HEK293 (cell line): ENCODE measurements around the gene MEX3C.

Experiments used
- BCL11B ChIP-seq: fragments of 450-650 bp; formaldehyde crosslinking; IDR thresholded peaks from 2 replicates; pipeline ENCODE4 v1.5.1; 2016; ENCODE audit warnings: low read depth, missing biosample characterization, missing genetic modification characterization
- TRIM28 ChIP-seq: IDR thresholded peaks from 2 replicates; pipeline ENCODE4 v1.6.1; 2011; ENCODE audit warnings: low read length, control low read depth, borderline replicate concordance
- YY1 ChIP-seq: fragments of 450-650 bp; formaldehyde crosslinking; IDR thresholded peaks from 2 replicates; pipeline ENCODE4 v1.5.1; 2018; ENCODE audit warnings: missing biosample characterization, missing genetic modification characterization
- ZNF670 ChIP-seq: fragments of 450-650 bp; formaldehyde crosslinking; IDR thresholded peaks from 2 replicates; pipeline ENCODE4 v1.5.1; 2016; ENCODE audit warnings: missing biosample characterization, missing genetic modification characterization, low read depth
- TF ChIP-seq, protein P1 (sequence below): fragments of 450-650 bp; formaldehyde crosslinking; IDR thresholded peaks from 2 replicates; pipeline ENCODE4 v1.5.1; 2016; ENCODE audit warnings: missing biosample characterization, missing genetic modification characterization
- TF ChIP-seq, protein P2 (sequence below): fragments of 450-650 bp; formaldehyde crosslinking; IDR thresholded peaks from 2 replicates; pipeline ENCODE4 v1.5.1; 2016; ENCODE audit warnings: missing biosample characterization, missing genetic modification characterization, low read depth
- TF ChIP-seq, protein P3 (sequence below): fragments of 450-650 bp; formaldehyde crosslinking; IDR thresholded peaks from 2 replicates; pipeline ENCODE4 v1.5.1; 2016; ENCODE audit warnings: missing biosample characterization, missing genetic modification characterization
- TF ChIP-seq, protein P4 (sequence below): fragments of 450-650 bp; formaldehyde crosslinking; IDR thresholded peaks from 2 replicates; pipeline ENCODE4 v1.5.1; 2016; ENCODE audit warnings: missing biosample characterization, missing genetic modification characterization
- TF ChIP-seq, protein P5 (sequence below): fragments of 450-650 bp; formaldehyde crosslinking; IDR thresholded peaks from 2 replicates; pipeline ENCODE4 v1.5.1; 2016; ENCODE audit warnings: missing biosample characterization, missing genetic modification characterization

DNA sequence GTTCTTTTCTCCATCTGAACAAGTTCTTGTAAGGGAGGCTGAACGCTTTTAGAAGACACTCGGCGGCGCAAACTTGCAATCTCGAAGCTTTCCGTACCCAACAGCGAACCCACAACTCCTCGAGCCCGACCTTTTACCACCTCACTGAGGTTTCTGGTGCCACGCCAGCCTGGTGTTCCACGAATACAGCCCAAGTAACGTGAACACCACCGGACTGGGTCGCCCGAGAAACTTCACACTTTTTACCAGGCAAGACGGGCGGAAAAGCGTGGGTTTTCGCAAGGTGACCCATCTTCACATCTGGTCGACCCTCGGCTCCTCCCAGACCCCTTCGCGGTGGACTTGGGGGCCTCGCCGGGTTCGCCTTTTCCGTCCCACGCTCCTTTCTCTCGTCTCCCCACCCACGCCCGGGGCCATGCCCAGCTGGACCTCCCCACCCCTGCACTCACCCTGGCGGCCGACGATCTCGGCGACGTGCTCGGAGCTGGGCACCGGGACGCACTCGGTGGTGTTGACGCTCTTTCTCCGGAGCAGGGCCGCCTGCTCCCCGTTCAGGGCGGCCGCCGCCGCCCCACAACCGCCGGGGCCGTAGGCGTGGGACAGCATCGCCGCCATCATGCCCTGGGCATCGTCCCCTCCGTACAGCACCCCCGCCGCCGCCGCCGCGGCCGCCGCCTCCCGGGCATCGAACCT, 1.2 kb downstream of the MEX3C start:
- TF ChIP-seq, protein P1, sequence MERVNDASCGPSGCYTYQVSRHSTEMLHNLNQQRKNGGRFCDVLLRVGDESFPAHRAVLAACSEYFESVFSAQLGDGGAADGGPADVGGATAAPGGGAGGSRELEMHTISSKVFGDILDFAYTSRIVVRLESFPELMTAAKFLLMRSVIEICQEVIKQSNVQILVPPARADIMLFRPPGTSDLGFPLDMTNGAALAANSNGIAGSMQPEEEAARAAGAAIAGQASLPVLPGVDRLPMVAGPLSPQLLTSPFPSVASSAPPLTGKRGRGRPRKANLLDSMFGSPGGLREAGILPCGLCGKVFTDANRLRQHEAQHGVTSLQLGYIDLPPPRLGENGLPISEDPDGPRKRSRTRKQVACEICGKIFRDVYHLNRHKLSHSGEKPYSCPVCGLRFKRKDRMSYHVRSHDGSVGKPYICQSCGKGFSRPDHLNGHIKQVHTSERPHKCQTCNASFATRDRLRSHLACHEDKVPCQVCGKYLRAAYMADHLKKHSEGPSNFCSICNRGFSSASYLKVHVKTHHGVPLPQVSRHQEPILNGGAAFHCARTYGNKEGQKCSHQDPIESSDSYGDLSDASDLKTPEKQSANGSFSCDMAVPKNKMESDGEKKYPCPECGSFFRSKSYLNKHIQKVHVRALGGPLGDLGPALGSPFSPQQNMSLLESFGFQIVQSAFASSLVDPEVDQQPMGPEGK (tag by site-specific recombination) = 0 out of 2 replicates have a peak, but pooled peaks have one; percentile 21
- TF ChIP-seq, protein P2, sequence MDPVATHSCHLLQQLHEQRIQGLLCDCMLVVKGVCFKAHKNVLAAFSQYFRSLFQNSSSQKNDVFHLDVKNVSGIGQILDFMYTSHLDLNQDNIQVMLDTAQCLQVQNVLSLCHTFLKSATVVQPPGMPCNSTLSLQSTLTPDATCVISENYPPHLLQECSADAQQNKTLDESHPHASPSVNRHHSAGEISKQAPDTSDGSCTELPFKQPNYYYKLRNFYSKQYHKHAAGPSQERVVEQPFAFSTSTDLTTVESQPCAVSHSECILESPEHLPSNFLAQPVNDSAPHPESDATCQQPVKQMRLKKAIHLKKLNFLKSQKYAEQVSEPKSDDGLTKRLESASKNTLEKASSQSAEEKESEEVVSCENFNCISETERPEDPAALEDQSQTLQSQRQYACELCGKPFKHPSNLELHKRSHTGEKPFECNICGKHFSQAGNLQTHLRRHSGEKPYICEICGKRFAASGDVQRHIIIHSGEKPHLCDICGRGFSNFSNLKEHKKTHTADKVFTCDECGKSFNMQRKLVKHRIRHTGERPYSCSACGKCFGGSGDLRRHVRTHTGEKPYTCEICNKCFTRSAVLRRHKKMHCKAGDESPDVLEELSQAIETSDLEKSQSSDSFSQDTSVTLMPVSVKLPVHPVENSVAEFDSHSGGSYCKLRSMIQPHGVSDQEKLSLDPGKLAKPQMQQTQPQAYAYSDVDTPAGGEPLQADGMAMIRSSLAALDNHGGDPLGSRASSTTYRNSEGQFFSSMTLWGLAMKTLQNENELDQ = no peak
- TF ChIP-seq, protein P3, sequence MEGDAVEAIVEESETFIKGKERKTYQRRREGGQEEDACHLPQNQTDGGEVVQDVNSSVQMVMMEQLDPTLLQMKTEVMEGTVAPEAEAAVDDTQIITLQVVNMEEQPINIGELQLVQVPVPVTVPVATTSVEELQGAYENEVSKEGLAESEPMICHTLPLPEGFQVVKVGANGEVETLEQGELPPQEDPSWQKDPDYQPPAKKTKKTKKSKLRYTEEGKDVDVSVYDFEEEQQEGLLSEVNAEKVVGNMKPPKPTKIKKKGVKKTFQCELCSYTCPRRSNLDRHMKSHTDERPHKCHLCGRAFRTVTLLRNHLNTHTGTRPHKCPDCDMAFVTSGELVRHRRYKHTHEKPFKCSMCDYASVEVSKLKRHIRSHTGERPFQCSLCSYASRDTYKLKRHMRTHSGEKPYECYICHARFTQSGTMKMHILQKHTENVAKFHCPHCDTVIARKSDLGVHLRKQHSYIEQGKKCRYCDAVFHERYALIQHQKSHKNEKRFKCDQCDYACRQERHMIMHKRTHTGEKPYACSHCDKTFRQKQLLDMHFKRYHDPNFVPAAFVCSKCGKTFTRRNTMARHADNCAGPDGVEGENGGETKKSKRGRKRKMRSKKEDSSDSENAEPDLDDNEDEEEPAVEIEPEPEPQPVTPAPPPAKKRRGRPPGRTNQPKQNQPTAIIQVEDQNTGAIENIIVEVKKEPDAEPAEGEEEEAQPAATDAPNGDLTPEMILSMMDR (tag by site-specific recombination) = 0 out of 2 replicates have a peak, but pooled peaks have one; percentile 4
- TF ChIP-seq TRIM28 = no peak
- peak; percentile 50; the same call in 1 of the 2 replicates for TF ChIP-seq YY1
- TF ChIP-seq ZNF670 = no peak
- TF ChIP-seq, protein P4, sequence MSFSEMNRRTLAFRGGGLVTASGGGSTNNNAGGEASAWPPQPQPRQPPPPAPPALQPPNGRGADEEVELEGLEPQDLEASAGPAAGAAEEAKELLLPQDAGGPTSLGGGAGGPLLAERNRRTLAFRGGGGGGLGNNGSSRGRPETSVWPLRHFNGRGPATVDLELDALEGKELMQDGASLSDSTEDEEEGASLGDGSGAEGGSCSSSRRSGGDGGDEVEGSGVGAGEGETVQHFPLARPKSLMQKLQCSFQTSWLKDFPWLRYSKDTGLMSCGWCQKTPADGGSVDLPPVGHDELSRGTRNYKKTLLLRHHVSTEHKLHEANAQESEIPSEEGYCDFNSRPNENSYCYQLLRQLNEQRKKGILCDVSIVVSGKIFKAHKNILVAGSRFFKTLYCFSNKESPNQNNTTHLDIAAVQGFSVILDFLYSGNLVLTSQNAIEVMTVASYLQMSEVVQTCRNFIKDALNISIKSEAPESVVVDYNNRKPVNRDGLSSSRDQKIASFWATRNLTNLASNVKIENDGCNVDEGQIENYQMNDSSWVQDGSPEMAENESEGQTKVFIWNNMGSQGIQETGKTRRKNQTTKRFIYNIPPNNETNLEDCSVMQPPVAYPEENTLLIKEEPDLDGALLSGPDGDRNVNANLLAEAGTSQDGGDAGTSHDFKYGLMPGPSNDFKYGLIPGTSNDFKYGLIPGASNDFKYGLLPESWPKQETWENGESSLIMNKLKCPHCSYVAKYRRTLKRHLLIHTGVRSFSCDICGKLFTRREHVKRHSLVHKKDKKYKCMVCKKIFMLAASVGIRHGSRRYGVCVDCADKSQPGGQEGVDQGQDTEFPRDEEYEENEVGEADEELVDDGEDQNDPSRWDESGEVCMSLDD (tag by site-specific recombination) = no peak
- no peak for TF ChIP-seq BCL11B
- TF ChIP-seq, protein P5, sequence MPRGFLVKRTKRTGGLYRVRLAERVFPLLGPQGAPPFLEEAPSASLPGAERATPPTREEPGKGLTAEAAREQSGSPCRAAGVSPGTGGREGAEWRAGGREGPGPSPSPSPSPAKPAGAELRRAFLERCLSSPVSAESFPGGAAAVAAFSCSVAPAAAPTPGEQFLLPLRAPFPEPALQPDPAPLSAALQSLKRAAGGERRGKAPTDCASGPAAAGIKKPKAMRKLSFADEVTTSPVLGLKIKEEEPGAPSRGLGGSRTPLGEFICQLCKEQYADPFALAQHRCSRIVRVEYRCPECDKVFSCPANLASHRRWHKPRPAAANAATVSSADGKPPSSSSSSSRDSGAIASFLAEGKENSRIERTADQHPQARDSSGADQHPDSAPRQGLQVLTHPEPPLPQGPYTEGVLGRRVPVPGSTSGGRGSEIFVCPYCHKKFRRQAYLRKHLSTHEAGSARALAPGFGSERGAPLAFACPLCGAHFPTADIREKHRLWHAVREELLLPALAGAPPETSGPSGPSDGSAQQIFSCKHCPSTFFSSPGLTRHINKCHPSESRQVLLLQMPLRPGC (tag by site-specific recombination) = no peak
